GM12801 (cell line): Measurements from ENCODE around the gene ZFPM1.

Experiments used
- TF ChIP-seq, protein P1 (sequence below): IDR thresholded peaks from one replicate; pipeline ENCODE4 v1.5.1; 2011; ENCODE audit warnings: control low read depth; ENCODE audit not compliant: insufficient read length; ENCODE audit errors: extremely low read depth

Gene ZFPM1

GRCh38 chr16:88533381-88533917 is 80.4 kb downstream of the ZFPM1 start:
- TF ChIP-seq, protein P1, sequence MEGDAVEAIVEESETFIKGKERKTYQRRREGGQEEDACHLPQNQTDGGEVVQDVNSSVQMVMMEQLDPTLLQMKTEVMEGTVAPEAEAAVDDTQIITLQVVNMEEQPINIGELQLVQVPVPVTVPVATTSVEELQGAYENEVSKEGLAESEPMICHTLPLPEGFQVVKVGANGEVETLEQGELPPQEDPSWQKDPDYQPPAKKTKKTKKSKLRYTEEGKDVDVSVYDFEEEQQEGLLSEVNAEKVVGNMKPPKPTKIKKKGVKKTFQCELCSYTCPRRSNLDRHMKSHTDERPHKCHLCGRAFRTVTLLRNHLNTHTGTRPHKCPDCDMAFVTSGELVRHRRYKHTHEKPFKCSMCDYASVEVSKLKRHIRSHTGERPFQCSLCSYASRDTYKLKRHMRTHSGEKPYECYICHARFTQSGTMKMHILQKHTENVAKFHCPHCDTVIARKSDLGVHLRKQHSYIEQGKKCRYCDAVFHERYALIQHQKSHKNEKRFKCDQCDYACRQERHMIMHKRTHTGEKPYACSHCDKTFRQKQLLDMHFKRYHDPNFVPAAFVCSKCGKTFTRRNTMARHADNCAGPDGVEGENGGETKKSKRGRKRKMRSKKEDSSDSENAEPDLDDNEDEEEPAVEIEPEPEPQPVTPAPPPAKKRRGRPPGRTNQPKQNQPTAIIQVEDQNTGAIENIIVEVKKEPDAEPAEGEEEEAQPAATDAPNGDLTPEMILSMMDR: no peak

GRCh38 chr16:88533932-88534637 is 81.0 kb downstream of the ZFPM1 start:
- TF ChIP-seq, protein P1: no peak

GRCh38 chr16:88534638-88535190 is 81.6 kb downstream of the ZFPM1 start:
- TF ChIP-seq, protein P1: no peak

DNA sequence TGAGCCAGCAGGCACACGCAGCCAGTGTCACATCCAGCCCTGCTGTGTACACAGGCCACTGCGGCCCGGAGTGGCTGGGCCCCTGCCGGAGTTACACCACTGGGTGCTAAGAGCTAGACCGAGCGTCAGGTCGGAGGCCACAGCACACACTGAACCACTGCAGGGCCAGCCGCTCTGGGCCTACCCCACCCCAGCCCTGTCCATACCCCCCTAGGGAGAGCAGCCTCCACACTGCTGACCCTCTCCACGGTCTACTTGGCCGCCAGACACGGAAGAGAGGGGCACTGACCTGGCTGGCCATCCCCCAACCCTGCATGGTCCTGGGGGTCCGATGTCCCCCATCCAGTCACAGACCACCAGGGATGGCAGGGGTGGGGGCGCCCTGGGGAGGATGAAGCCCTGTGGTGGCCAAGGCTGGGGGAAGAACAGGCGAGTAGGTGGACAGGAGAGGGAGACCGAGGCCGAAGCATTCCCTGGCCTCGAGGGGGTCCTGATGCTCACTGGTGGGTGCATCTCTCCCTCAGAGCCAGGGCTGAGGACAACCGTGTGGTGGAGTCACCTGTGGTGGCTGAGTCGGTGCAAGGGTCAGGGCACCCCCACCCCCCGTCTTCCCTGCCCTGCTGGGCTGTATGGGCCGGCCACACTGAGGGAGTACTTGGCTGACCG is 82.2 kb downstream of the ZFPM1 start:
- TF ChIP-seq, protein P1: no peak

GRCh38 chr16:88535857-88536222 is 82.8 kb downstream of the ZFPM1 start:
- TF ChIP-seq, protein P1: no peak

DNA sequence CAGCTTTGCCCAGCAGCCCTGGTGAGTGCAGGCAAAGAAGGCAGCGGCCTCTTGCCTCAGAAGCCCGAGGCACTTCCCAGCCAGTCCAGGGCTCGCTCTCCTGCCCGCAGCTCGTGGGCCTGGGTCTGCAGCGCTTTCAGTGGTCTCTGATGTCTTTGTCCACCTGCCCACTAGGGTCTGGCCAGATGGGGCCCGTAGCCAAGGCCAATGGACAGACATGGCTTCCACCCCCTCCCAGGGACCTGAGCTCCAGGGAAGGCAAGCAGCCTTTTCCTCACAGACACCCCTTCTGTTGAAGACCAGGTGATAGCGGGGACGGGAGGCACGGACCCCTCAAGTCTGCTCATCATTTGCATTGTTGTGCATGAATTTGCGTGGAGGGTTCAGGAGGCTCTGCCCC is 83.4 kb downstream of the ZFPM1 start:
- TF ChIP-seq, protein P1: no peak

- TF ChIP-seq, protein P1: no peak
Observed at GRCh38 chr16:88536971-88537751, 84.1 kb downstream of the ZFPM1 start.
